GM11168 (cell line): Measurements from ENCODE around the gene KCND3.
"Not testable (repeated sequence)": the region's sequence is repeated elsewhere in the genome, so short reads cannot be mapped to it uniquely, and the experiment has no call there.

ENCODE experiments used
- in situ Hi-C: fragments of 300-500 bp; cut with MboI; formaldehyde crosslinking; loops from one replicate; pipeline ENCODE4 v1.12.0; 2022; ENCODE audit warnings: low sequenced_read_pairs; ENCODE audit not compliant: unreplicated experiment

KCND3 gene

DNA sequence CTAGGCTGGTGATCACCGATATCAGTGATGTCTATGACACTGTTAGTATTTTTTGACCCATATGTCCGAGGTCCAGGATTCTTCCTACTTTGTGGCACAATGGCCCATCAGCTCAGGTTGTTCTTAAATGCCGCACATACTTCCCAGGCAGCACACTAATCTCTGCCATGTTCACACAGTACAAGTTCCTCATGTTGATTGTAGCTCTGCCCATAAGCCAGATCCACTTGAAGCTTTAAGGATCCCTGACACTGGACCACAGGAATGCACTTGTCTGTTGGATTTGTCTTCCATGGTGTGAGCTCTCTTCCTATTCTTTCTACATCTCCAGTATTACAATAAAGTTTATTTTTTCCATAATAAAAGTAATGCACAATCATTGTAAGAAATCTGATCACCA, 164.3 kb downstream of the KCND3 start:
- in situ Hi-C loops: no loop called here

DNA sequence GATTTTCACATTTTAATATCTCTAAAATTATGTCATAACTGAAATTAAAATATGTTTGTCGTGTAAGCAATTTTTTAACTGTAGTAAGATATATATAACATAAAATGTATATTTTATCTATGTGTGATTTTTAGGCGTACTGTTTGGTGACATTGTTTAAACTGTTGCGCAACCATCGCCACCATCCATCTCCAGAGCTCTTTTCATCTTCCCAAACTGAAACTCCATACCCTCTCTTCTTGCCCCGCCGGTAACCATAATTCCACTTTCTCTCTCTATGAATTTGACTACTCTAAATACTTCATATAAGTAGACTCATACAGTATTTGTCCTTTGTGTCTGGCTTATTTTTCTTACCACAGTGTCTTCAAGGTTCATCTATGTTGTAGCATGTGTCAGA, 167.3 kb downstream of the KCND3 start:
- in situ Hi-C loops: no loop called here

DNA sequence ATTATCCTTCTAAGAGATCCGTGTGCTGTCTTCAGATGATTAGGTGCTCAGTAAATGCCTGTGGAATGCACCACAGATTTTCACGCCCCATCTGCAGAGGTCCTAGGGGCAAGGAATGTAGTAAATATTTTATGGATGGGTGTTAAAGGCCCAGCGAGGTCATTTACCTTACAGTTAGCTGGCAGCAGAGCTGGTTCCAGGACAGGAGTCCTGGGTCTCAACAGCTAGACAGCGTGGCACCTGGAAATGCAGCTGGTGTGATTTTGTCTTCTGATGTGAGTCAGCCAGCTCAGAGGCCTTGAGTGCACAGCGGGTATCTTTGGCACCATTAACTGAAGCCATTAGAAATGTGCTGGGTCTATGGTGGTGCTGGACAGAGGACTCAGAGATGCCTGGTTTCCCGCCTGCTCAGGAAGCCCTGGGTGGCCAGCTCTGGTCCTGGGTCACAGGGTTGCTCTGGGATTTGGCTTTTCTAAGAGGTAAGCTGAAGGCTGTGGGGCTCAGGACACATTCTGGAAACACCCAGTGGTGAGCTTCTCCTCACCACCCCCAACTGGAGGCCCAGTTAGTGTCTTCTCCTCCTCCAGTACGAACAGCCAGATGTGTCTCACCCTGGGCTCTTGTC, 168.2 kb downstream of the KCND3 start:
- in situ Hi-C loops: no loop called here

GRCh38 chr1:111819566-111820263, 169.8 kb downstream of the KCND3 start:
- in situ Hi-C loops: no loop called here

DNA sequence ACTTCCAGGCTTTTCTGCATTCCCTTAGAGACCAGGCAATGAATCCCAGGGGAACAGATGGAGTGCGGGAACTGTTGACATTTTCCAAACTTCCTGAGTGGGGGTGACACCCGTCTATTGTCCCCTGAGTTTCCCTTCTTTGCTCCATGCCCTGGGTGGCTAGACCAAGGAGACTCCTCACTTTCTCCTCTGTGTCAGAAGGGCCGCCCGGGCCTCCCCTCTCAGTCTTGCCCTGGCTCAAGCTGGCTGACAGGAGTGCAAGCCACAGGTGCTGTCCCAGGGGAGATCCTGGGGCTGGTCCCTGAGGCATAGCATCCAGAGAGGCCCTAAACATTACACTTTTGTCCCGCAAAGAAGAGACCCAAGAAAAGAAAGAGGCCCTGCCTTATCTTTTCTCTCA, 170.9 kb downstream of the KCND3 start:
- in situ Hi-C loops: no loop called here

DNA sequence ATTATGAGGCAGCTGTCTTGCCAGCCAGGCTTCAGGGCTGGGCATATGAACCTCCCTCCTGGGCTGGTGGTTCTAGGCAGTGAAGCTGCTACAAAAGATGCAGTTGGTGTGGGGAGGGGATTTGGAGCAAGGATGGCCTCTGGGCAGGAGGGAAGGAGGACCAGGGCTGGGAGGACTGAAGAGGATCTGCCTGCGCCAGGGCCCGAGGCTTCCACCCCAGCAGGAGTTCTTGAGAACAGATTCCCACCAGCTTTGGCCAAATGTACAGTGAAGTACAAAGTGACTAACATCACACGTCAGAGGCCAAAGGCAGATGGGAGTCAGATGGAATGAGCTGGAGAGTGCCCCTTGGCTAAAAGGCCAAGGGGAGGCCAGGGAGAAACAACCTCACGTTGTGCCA, 171.4 kb downstream of the KCND3 start:
- in situ Hi-C loops: no loop called here

DNA sequence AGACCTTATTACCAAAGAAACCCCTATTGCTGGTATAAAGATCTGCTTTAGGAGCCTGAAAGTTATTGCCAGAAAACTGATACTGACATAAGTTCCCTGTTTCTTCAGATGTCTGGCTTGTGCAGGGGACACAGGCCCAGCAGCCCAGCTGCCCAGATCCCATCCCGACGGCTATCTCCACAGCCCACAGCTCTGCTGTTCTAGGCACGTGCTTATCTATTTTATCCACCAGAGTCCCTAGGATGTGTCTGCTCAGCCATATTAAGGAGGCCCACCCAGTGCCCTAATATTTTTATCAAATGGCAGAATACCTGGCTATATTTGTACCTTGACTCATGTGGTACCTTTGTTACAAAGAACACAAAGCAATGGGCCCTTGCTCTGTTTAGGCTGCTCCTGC, 174.8 kb downstream of the KCND3 start:
- in situ Hi-C loops: no loop called here

GRCh38 chr1:111814305-111814628, 175.2 kb downstream of the KCND3 start:
- in situ Hi-C loops: no loop called here

DNA sequence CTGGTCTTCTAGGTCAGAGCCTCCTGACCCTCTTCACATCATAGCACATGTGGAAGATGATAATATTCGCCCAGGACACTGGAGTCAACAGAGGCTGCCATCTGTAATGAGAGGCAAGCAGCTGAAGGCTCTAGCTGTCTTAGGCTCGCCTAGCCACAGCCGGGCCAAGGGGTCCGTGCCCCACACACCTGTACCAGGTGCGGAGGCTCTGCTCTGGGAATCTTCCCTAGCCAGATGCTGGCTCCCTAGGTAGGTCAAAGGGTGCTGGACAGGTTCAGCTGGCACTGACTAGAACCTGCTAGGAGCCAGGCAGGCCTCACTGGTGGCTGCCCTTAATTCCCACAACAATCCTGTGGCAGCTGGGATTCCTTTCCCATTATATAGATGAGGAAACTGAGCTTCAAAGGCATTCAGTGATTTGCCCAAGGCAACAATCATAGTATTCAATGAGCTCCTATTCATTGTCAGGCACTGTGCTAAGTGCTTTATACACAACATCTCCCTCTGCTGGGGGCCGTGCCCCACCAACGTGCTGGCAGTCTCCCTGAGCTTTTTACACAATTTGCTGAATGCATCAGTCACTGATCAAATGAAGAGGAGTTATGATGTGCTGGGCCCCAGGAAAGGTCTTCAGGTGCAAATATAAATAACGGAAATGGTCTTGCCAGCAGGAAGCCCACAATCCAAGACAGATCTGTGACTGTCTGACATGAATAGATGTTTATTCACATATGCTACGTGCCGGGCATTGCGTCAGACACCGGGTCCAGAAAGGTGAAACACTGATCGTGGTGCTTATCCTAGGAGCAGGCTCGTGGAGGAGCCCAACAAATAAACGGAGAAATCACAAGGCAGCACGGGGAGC, 175.8 kb downstream of the KCND3 start:
- in situ Hi-C loops: no loop called here

GRCh38 chr1:111812306-111812705, 177.2 kb downstream of the KCND3 start:
- in situ Hi-C loops: no loop called here

GRCh38 chr1:111811891-111812290, 177.6 kb downstream of the KCND3 start:
- in situ Hi-C loops: no loop called here

DNA sequence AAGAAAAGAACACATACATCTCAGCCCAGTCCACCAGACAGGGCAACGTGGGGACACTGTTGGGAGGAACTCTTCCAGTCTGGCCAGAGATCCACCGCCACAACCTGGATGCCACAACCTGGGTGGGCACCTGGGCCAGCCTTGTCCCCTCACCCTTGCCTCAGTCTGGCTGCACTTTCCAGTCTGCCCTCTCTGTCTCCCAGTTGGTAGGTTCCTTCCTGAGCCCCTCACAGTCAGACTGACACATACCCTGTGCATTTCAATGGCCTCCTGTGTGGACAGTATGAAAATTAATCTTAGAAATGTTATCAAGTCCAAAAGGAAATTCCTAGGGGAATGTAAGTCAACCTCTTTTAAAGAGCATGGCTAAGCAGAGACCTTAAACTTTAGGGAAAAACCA, 184.2 kb downstream of the KCND3 start:
- in situ Hi-C loops: no loop called here

- in situ Hi-C loops: no loop called here
Measured at GRCh38 chr1:111804776-111805175, 184.7 kb downstream of the KCND3 start.

DNA sequence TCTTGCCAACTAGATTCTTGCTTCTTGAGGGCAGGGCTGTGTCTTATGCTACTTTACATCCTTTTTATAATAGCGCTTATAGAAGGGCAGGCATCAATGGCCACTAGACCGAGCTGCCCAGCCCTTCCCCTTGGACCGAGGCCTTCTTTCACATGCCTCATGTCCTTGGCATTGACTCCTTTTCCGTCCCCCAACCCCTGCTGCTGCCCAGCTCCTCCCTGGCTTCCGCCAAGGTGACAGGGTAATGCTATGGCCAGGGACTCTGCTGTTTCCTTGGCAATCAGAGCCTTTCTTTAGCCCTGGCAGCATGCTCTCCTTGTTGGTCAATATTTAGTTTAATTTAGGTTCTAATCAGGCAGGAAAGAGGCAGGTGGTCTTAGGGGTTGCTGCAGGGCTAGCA, 185.5 kb downstream of the KCND3 start:
- in situ Hi-C loops: no loop called here

GRCh38 chr1:111802984-111803383, 186.5 kb downstream of the KCND3 start:
- in situ Hi-C loops: no loop called here

DNA sequence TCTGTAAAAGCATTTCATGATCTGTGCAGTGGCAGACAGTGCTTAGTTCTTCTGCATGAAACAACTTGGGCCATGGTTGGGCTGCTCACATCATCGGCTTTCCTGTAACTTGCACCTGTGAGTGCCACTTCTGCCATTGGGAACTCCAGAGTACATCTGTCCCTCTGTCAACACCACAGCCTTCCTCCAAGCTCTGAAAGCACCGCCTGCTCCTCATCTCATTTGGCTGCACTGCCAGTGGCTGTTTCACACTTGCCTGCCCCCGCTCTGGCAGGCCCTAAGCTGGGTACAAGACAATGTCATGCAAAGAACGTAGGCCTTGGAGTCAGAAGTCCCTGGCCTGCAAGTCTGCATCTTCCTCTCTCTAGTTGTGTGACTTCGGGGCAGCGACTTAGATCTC, 187.4 kb downstream of the KCND3 start:
- in situ Hi-C loops: no loop called here

DNA sequence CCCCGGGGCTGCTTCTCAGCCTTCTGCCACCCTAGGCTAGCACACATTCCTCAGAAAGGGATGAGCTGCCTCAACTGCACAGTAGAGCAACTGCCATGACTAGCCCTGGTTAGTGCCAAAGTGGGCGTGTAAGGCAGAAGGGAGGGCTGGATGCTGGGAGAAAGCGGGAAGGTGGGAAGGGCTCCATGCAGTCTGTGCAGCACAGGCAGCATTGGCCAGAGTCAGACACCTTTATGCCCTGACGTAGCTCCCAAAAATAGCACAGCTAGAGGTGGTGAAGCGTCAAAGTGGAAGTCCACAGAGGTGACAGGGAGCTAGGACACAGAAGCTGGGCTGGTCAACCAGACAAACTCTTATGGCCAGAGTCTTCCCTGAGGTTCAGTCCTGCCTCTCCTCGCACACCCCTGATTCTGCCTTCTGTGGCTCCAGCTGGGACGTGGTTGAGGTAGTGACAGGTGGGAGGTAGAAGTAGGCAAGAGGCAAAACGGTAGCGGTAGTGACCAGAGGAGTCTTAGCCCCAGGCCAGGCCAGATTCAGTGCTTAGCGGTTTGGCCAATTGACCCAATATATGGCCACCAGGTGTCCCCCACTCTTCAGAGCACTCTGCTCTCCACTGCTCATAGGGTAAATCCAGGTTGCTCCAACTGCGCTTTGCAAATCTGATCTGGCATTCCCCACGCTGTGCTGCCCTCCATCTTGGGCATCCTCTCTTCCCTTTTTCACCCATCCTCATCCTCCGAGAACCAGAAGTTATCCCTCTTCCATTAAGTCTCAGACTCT, 188.2 kb downstream of the KCND3 start:
- in situ Hi-C loops: no loop called here

DNA sequence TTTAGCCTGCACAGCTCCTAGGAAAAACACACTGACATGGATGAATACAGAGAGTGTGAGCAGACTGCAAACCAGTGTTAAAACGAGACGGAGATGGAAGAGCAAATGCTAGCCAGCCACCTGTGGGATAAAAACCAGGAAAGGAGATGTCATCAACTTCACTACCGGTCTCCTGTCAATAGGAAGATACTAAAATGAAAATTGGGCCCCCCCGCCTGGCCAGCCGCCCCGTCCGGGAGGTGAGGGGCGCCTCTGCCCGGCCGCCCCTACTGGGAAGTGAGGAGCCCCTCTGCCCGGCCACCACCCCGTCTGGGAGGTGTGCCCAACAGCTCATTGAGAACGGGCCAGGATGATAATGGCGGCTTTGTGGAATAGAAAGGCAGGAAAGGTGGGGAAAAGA, 189.7 kb downstream of the KCND3 start:
- in situ Hi-C loops: not testable (repeated sequence)

- in situ Hi-C loops: no loop called here
Measured at GRCh38 chr1:111798580-111798979, 190.9 kb downstream of the KCND3 start.

DNA sequence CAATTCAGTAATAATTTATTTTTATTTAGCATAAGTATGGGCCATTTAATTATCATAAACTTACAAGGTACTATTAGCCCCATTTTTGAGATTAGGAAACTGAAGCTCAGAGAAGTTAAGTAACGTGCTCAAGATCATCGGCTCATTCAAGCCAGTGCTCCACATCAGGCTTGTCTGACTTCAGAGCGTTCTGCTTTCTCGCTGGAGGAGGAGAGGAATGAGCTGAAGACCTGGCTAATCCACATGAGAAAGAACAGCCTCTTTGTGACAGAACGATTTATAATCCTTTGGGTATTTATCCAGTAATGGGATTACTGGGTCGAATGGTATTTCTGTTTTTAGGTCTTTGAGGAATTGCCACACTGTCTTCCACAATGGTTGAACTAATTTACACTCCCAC, 194.1 kb downstream of the KCND3 start:
- in situ Hi-C loops: no loop called here

DNA sequence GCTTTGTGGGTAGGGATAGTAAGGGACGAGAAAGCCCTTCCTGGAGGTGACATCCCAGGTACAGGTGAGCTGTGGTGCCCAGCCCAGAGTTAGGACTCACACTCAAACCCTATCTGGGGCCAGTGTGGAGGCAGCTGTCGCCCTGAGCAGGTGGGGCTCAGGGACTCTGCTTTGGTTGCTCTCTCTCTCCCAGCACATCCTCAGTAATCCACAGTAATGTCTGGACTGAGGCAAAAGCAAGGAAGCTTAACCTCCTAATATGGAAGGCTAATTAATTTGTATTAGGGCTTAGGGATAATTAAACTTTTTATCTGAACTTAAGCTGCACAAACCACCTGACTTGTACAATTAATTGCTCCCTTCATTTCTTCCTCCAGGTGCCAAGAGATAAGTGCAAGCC, 195.5 kb downstream of the KCND3 start:
- in situ Hi-C loops: no loop called here
